ENCODE data around the gene PCSK6. TPM values are rescaled to one million over a fixed set of nuclear protein-coding genes. Genes with fewer than 3 reads are reported as not detected.

Gene PCSK6
- total and polyA plus RNA-seq, 7 donors, result 8.3 to 32.7 (median 13.3) TPM

GRCh38 chr15:101454365-101454764 is 35.1 kb downstream of the PCSK6 start:
- ATAC-seq (no peak), DNase-seq (no peak)
- H3K27me3 ChIP-seq (ENCODE audit: insufficient read depth in 3 of 3, low read length in 2 of 3), result no peaks in the 10 kb centered on the region
- no peaks in the 10 kb centered on the region for H3K36me3 ChIP-seq (ENCODE audit: insufficient read depth in 1 of 2, low read depth in 1 of 2)
- peak overlapping the region; percentile 86 for H3K27ac ChIP-seq
- intact Hi-C loops (cut with DNase I), result no loop called here
- no peak overlapping the region for H3K4me3 ChIP-seq
- 84 to 86% (median 85%) methylated on average over 8 of the region's 8 CpGs for WGBS, 3 donors
- peaks cover 41% of the 10 kb centered on the region for H3K4me1 ChIP-seq
- no peak for TF ChIP-seq CTCF (IDR thresholded peaks at IDR 0.05)
- no peaks in the 10 kb centered on the region for H3K9me3 ChIP-seq

GRCh38 chr15:101453123-101454120 is 36.1 kb downstream of the PCSK6 start:
- Histone ChIP-seq H3K36me3 (ENCODE audit: insufficient read depth in 1 of 2, low read depth in 1 of 2) (no peaks in the 10 kb centered on the region), H3K27ac (no peak overlapping the region), H3K4me1 (peaks cover 35% of the 10 kb centered on the region), H3K4me3 (no peak overlapping the region), H3K9me3 (no peaks in the 10 kb centered on the region), H3K27me3 (ENCODE audit: insufficient read depth in 3 of 3, low read length in 2 of 3) (no peaks in the 10 kb centered on the region)
- TF ChIP-seq CTCF (IDR thresholded peaks at IDR 0.05), result no peak
- WGBS, 3 donors, result 95 to 97% (median 96%) methylated on average over 20 of the region's 20 CpGs
- intact Hi-C loops (cut with DNase I), result no loop called here
- DNase-seq (no peak), ATAC-seq (no peak)

DNA sequence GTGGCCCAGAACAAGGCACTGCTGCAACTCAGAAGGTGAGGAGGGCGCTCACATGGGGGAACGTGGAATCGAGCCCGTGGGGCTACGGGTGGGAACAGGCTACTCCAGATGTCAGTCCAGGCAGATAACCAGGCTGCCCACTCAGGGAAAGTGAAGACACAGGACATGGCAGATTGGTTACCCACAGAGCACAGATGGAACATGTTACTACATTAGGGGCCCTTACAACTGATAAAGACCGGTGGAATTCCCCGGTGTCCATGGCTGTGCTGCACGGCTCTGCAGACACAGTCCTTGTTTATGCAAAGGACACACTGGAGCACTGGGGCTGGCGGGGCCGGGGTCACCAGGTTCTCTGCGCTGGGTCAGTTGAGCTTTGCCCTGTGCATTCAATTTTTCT is 36.9 kb downstream of the PCSK6 start:
- intact Hi-C loops (cut with DNase I), result no loop called here
- TF ChIP-seq CTCF (IDR thresholded peaks at IDR 0.05), result no peak
- H3K27ac ChIP-seq, result peak overlapping the region; percentile 18

DNA sequence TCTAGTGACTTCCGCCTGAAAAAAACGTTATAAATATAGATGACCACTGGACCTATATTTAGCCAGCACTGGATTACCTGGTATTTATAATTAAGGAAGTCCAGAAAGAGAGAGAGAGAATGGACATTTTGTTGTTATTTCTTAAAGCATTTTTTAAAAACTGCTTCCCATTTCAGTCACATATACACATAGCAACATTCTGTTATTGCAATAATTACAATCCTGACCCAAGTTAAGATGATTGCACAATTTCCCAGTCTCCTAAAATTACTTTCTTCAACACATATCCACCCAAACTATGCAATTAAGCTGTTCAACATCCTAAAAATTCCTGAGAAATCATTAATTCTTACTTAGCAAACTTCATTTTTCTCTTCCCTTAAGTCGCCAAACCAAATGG is 37.7 kb downstream of the PCSK6 start:
- Histone ChIP-seq H3K4me1 (peaks cover 40% of the 10 kb centered on the region), H3K27ac (peak overlapping the region; percentile 62), H3K9me3 (no peaks in the 10 kb centered on the region), H3K36me3 (ENCODE audit: insufficient read depth in 1 of 2, low read depth in 1 of 2) (no peaks in the 10 kb centered on the region), H3K4me3 (peak overlapping the region; percentile 44), H3K27me3 (ENCODE audit: insufficient read depth in 3 of 3, low read length in 2 of 3) (no peaks in the 10 kb centered on the region)
- WGBS, 3 donors, result 33 to 44% (median 36%) methylated on average over 3 of the region's 3 CpGs
- no peak for TF ChIP-seq CTCF (IDR thresholded peaks at IDR 0.05)
- intact Hi-C loops (cut with DNase I), result no loop called here
- ATAC-seq (peak in 1 of 4 donors; percentile 28), DNase-seq (no peak)

More for the DNA sequence above, 36.9 kb downstream of the PCSK6 start:
- Histone ChIP-seq H3K27me3 (ENCODE audit: insufficient read depth in 3 of 3, low read length in 2 of 3) (no peaks in the 10 kb centered on the region), H3K9me3 (no peaks in the 10 kb centered on the region), H3K4me3 (no peak overlapping the region), H3K4me1 (peaks cover 35% of the 10 kb centered on the region), H3K36me3 (ENCODE audit: insufficient read depth in 1 of 2, low read depth in 1 of 2) (no peaks in the 10 kb centered on the region)
- DNase-seq (no peak), ATAC-seq (no peak)
- 85 to 87% (median 86%) methylated on average over 11 of the region's 11 CpGs for WGBS, 3 donors
